GM19455 (cell line): ENCODE results near the gene SLC39A10.

Experiments used
- ATAC-seq: cut with Tn5 transposase; IDR thresholded peaks from one replicate; pipeline ENCODE4 v1.9.1; 2021; ENCODE audit not compliant: unreplicated experiment

The SLC39A10 gene

DNA sequence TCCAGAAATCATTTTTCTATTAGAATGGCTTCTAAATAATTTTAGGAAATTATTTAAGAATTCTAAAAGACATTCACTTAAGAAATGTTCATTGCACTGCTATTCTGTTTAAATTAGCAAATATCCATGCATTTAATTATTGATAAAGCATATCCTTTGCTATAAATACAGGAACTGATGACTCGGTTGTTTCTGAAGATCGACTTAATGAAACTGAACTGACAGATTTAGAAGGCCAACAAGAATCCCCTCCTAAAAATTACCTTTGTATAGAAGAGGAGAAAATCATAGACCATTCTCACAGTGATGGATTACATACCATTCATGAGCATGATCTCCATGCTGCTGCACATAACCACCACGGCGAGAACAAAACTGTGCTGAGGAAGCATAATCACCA, 59.4 kb downstream of the SLC39A10 start:
- ATAC-seq: no peak

DNA sequence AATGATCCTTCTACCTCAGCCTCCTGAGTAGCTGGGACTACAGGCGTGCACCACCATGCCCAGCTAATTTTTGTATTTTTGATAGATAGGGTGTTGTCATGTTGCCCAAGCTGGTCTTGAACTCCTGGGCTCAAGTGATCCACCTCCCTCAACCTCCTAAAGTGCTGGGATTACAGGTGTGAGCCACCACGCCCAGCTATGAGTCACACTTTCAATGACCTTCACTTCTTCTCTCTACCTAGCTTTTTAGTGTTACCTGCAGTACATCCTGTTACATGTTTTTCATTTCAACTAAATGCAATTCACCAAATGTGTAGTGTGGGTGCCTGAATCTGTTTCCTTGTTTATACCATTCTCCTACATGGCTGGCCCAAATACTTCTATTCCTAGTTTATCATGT, 64.0 kb downstream of the SLC39A10 start:
- ATAC-seq: no peak

DNA sequence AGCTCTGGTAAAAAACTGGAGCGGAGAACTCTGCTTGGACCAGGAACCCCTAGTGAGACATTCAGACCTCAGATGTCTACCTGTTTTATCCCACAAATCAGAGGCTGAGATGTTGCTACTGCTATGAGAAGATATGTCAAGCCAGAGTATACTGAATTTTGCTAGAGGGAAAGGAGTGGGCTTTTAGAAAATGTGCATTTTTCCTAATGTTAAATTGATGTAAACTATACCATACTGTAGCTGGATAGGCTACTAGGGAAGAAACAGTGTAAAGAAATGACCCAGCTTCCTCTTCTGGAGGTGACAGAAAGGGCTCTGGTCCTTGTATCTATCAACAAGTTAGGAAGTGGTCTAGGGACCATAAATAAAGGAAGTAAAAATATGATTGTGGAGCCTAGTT, 65.0 kb downstream of the SLC39A10 start:
- no peak for ATAC-seq

DNA sequence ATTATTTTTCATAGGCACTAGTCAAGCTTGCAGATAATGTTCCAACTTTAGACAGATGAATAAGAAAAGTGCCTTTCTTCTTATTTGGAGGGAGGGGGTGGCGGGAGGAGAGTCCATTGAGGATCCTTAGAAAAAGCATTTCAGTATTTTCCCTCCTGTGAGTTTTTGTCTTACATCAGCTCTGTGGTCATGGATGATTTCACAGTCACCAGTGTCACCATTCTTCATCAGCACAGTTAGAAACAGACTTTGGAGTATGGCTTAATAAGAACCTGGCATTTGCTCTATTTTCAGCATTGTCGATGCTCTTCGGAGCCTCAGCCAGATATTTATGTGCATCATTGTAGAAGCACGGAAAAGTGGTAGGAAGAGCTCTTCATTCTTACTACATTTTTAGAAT, 70.1 kb downstream of the SLC39A10 start:
- no peak for ATAC-seq

DNA sequence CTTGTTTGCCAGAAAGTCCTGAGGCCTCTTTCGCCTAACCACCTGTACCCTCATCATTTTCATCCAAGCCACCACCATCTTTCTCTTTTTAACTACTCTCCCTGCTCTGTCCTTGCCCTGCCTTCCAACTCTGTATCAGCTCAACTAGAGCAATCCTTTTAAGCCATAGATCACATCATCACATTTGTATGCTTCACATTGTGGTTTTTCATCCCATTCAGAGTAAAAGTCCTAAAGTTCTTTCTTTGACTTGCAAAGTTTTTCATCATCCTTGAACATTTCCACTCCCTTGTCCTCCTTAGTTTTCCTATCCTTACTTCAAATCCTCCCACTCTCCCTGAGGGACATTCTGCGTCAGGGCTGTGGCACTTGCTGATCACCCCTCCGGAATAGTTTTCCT, 73.9 kb downstream of the SLC39A10 start:
- ATAC-seq: no peak

DNA sequence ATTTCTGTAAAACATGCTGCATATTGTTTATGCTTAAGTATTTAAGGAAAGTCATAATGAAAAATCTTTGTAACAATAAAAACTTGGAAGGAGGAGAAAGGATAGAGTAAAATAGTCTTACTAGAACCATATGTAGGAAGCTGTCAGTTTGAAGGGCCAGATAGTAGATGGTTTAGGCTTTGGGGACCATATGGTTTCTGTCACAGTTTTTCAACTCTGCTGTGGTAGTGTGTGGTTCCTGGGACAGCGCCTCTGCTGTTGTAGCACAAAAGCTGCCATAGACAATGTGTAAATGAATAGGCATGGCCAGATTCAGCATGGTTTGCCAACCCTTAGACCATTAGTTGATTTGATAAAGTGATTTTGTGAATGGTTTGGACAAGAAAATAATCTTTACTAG, 75.5 kb downstream of the SLC39A10 start:
- no peak for ATAC-seq

DNA sequence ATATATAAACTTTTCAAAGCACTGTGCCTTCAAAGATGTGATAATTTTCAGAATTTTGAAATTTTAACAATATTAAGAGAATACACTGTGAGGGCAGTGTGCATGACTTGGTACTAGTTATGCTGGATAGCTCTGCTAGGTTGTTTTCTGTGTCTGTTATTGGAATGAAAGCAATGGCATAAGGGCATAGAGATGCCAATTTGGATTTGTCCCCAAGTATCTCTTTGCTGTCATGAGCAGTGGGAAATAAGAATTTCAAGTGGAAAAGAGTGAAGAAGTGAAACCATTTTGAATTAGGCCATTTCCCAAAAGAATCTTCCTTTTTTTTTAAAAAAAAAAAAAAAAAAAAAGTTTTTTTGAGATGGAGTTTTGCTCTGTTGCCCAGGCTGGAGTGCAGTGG, 76.8 kb downstream of the SLC39A10 start:
- no peak for ATAC-seq

DNA sequence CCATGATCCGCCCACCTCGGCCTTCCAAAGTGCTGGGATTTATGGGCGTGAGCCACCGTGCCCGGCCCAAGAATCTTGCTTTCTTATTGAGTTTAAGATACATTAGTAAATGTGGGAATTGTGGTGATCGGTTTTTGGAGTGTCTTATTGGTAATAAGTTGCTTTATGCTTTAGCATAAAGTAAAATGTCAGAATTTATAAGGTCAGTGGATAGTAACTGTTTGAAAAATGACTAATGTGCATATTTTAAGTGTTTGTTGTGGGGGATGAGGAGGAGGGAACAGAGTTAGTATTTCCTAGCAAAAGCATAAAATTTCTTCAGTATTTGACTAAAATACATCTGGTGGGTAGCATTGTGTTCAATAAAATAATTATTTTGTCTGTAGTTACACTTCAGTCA, 77.4 kb downstream of the SLC39A10 start:
- ATAC-seq: no peak

DNA sequence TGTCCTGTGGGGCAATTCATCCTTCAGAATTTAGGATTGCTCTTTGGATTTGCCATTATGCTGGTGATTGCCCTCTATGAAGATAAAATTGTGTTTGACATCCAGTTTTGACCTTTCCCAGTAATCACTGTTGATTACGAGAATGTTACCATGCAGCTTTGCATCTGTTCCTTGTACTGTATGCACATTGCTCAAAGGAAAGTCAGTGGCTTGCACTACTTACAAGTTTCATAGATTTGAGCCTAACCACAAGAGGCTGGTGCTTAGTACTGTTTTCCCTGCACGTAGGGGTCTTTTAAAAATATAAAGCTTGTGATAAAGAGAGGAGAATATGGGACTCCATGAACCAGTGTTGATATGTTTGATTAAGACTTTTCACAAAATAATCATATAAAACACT, 77.9 kb downstream of the SLC39A10 start:
- no peak for ATAC-seq

DNA sequence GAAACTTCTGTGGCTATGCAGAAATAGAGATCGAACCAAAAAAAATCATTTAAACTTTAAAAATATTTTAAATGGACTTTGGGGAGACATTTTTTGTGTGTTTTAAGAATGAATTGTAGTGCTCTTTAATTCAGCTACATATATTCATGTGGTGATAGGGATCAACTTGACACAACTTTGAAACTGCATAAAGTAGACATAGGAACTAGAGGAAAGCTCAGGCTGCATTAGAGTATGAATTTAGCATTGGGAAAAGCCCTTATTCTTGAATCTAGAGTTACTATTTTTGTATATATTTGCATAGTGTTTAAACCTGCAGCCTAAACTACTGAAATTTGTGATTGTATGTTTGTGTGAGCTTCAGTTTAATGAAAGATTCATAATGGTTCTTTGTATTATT, 78.3 kb downstream of the SLC39A10 start:
- no peak for ATAC-seq

DNA sequence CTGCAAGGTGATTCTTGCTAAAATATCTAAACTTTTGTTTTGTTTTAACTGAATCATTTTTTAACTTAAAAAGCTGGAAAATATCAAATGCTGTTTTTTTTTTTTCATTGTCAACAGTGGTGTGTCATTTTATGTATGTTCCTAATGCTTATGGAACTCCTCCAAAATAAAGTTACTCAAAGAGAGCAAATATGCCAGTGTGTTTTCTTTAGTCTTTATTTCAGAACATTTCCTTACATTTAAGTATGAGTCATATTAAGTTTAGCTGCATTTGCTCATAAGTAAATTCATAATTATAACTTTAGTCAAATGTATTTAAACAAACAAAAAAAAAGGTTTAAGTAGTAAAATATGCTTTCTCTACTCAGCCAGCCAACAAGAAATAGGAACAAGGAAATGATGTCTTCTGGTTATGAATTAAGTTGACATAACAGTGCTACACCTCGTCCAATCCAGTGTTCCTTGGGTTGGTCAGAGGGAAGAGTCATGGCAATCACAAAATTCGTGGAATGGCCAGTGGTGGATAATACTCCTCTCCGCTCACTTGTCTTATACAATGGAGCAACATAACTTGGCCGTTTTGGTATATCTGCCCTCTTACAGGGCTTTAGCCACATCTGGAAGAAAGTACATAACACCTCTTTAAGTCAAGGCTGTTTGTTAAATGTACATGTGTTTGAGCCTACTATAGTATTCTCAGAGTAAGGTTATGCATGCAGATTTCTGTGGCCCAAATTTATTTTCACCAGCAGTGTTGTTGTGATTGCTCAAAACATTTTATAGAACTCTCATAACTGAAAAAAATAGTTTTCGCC, 80.7 kb downstream of the SLC39A10 start:
- no peak for ATAC-seq

DNA sequence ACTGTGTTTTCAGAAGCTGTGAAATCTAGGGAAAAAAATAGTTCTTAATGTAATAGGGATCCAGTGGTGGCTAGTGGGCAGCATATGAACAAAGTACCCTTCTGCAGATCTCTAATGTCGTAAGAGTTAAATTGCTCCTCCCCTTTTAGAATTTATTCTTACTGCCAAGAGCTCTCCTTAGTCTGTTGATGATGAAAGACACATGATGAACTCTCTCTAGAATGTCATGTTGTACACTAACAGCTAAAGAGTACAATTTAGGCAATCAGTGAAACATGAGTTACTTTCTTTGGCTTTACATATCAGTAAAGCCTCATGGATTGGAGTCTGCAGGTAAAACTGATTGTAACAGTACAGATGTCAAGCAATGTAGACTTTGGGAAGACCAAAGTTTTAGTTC, 84.2 kb downstream of the SLC39A10 start:
- no peak for ATAC-seq

DNA sequence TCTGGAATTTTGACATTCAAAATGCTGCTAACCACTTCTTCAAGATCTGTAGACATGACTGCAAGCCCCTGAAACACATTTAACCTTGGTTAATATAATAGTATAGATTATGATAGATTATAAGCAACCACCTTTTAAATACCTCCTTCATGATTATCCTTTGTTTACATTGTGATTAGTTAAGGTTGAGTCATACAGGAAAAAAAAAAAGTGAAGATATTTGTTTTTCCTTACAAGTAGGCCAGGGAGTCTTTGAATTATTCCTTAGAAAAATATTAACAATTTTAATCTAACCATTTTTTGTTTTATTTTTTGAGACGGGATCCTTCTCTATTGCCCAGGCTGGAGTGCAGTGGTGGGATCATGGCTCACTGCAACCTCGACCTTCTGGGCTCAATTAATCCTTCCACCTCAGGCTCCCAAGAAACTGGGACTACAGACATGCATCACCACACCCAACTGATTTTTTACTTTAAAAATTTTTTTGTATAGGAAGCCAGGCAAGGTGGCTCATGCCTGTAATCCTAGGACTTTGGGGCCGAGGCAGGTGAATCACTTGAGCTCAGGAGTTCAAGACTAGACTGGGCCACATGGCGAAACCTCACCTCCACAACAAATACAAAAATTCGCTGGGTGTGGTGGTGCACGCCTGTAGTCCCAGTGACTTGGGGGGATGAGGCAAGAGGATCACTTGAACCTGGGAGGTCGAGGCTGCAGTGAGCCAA, 99.4 kb downstream of the SLC39A10 start:
- ATAC-seq: no peak

DNA sequence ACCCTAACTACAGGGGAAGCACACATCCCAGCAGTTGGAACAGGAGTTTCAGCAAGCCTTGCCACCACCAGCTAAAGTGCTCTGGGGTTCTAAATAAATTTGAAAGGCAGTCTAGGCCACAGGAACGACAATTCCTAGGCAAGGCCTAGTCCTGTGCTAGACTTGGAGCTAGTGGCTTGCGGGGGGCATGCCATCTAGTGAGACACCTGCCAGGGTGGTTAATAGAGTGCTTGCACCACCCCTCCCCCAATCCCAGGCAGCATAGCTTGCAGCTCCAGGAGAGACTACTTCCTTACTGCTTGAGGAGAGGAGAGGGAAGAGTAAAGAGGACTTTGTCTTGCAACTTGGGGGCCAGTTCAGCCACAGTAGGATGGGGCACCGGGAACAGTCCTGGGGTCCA, 101.8 kb downstream of the SLC39A10 start:
- no peak for ATAC-seq

DNA sequence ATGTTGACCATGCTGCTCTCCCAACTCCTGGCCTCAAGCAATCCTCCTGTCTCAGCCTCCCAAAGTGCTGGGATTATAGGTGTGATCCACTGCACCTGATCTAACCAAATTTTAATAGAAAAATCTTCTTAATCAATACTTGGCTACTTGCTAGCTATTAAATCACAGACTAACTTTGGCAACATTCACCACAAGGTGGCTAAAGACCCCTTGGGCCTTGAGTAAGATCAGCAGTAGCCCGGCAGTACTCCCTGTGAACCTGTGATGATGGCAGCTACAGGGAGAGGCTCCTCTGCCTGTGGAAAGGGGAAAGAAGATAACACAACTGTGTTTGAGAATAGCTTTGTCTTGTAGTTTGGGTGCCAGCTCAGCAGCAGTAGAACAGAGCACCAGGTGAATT, 102.9 kb downstream of the SLC39A10 start:
- ATAC-seq: no peak

DNA sequence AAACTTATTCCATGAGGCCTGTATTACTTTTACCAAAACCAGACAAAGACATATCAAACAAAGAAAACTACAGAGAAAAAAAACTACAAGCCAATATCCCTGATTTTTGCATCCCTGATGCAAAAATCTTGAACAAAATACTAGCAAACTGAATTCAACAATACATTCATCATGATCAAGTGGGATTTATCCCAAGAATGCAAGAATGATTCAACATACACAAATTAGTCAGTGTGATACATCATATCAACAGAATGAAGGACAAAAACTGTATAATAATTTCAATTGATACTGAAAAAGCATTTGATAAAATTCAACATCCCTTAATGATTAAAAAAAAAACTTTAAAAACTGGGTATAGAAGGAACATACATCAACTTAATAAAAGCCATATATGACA, 106.8 kb downstream of the SLC39A10 start:
- ATAC-seq: no peak

DNA sequence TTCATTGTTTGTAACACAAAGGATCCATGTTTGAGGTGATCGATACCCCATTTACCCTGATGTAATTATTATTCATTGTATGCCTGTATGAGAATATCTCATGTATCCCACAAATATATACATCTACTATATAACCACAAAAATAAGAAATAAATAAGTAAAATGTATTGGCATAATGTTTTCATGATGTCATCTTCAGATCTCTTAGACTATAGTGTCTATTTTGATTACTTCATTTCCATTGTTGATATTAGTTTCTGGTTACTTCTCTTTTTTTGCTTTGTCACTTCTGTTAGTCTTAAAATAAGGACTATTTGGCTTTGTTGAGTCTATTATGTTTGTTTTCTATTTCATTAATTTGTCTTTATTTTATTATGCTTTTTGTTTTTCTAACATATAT, 109.7 kb downstream of the SLC39A10 start:
- no peak for ATAC-seq

DNA sequence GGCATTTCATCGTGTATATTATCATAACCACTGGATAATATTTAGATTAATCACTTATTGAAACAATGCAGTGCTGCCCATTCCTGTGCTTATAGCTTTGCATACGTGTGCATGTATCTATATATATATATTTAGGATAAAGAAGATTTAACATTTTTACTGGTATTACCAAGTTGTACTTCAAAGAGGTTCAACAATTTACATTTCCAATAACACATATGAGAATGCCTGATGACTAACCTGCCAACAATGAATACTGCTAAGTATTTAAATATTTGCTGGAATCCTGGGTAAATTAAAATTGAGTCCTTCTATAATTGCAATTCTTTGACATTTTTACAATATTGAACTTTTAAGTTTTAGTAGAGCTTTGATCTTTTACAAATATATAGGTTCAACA, 111.4 kb downstream of the SLC39A10 start:
- ATAC-seq: no peak

DNA sequence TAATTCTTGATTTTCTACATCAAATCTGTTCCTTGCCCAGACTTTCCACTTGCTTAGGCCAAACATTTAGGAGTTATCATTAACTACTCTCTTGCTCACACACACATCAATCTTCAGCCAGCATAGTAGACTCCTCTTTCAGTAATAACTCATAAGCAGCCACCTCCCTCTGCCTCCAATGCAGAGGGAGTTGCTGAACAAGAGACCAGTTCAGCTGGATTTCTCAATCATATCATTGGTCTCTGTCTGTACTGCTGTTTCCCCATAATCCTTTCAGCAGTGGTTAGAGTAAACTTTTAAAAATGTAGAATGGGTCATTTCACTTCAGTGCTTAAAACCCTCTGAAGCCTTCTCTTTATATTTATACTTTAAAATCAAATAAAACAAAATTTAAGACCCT, 112.9 kb downstream of the SLC39A10 start:
- ATAC-seq: no peak

DNA sequence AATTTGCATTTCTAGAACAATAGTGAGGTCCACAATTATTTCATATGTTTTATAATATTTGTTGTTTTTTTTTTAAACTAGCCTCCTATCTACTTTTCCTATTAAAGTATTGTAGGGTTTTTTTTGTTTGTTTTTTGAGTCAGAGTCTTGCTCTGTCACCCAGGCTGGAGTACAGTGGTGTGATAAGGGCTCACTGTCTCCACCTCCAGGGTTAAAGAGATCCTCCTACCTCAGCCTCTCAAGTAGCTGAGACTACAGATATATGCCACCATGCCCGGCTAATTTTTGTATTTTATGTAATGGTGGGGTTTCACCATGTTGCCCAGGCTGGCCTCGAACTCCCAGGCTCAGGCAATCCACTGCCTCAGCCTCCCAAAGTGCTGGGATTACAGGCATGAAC, 122.5 kb downstream of the SLC39A10 start:
- no peak for ATAC-seq

DNA sequence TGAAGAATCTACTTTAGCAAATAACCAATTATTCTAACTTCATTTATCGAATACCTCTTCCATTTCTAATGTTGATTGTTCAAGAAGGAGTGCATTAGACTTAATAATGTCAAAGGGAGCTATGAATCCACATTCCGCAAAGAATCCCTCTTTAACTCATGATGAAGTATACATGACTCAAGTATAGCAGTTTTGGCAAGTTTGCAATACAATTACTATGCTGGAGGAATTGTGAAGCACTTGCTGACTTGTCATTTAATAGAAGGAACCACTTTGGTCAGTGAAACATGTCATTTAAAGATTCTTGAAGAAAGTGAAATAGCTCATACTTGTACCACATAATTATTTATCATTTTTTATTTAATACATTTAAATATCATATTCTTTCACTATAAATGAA, 125.1 kb downstream of the SLC39A10 start:
- no peak for ATAC-seq
